WTC11 (cell line): Measurements from ENCODE around the gene SAA2.

Source experiments
- CREM ChIP-seq: sonication (generic); formaldehyde crosslinking; IDR thresholded peaks from 2 replicates; pipeline ENCODE4 v1.8.1; 2022; ENCODE audit warnings: mild to moderate bottlenecking, missing genetic modification reagents, moderate library complexity
- ETV6 ChIP-seq: sonication (generic); formaldehyde crosslinking; IDR thresholded peaks from 2 replicates; pipeline ENCODE4 v1.8.1; 2022; ENCODE audit warnings: mild to moderate bottlenecking, missing genetic modification reagents
- HMGA2 ChIP-seq: fragments of 250-450 bp; sonication (Bioruptor Pico); IDR thresholded peaks from 2 replicates; pipeline ENCODE4 v1.4.0; 2021; ENCODE audit warnings: mild to moderate bottlenecking, moderate library complexity
- NFYB ChIP-seq: sonication (generic); formaldehyde crosslinking; conservative IDR thresholded peaks from 2 replicates; pipeline ENCODE4 v1.8.0; 2022; ENCODE audit warnings: low read depth, missing genetic modification reagents
- NR2C2 ChIP-seq: sonication (generic); formaldehyde crosslinking; IDR thresholded peaks from 2 replicates; pipeline ENCODE4 v1.8.0; 2022; ENCODE audit warnings: mild to moderate bottlenecking, missing genetic modification reagents
- SMAD4 ChIP-seq: sonication (generic); formaldehyde crosslinking; IDR thresholded peaks from 2 replicates; pipeline ENCODE4 v1.8.0; 2022; ENCODE audit warnings: mild to moderate bottlenecking, missing genetic modification reagents
- TF ChIP-seq, protein P1 (sequence below): fragments of 200-600 bp; IDR thresholded peaks from 2 replicates; pipeline ENCODE4 v1.8.0; 2022; ENCODE audit warnings: antibody characterized with exemption
- TF ChIP-seq, protein P2 (sequence below): fragments of 250-450 bp; sonication (Bioruptor Pico); IDR thresholded peaks from 2 replicates; pipeline ENCODE4 v1.9.0; 2021; ENCODE audit warnings: mild to moderate bottlenecking
- TF ChIP-seq, protein P3 (sequence below): sonication (generic); formaldehyde crosslinking; IDR thresholded peaks from 2 replicates; pipeline ENCODE4 v1.8.0; 2022; ENCODE audit warnings: missing genetic modification reagents

GRCh38 chr11:18282626-18283025 lies 34.2 kb upstream of the SAA2 start:
- TF ChIP-seq HMGA2 (CRISPR knock-in tag) (no peak), SMAD4 (CRISPR knock-in tag) (no peak), NR2C2 (CRISPR knock-in tag) (no peak), CREM (CRISPR knock-in tag) (no peak), ETV6 (CRISPR knock-in tag) (no peak), NFYB (CRISPR knock-in tag) (no peak)
- TF ChIP-seq, protein P1, sequence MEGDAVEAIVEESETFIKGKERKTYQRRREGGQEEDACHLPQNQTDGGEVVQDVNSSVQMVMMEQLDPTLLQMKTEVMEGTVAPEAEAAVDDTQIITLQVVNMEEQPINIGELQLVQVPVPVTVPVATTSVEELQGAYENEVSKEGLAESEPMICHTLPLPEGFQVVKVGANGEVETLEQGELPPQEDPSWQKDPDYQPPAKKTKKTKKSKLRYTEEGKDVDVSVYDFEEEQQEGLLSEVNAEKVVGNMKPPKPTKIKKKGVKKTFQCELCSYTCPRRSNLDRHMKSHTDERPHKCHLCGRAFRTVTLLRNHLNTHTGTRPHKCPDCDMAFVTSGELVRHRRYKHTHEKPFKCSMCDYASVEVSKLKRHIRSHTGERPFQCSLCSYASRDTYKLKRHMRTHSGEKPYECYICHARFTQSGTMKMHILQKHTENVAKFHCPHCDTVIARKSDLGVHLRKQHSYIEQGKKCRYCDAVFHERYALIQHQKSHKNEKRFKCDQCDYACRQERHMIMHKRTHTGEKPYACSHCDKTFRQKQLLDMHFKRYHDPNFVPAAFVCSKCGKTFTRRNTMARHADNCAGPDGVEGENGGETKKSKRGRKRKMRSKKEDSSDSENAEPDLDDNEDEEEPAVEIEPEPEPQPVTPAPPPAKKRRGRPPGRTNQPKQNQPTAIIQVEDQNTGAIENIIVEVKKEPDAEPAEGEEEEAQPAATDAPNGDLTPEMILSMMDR: no peak
- TF ChIP-seq, protein P2, sequence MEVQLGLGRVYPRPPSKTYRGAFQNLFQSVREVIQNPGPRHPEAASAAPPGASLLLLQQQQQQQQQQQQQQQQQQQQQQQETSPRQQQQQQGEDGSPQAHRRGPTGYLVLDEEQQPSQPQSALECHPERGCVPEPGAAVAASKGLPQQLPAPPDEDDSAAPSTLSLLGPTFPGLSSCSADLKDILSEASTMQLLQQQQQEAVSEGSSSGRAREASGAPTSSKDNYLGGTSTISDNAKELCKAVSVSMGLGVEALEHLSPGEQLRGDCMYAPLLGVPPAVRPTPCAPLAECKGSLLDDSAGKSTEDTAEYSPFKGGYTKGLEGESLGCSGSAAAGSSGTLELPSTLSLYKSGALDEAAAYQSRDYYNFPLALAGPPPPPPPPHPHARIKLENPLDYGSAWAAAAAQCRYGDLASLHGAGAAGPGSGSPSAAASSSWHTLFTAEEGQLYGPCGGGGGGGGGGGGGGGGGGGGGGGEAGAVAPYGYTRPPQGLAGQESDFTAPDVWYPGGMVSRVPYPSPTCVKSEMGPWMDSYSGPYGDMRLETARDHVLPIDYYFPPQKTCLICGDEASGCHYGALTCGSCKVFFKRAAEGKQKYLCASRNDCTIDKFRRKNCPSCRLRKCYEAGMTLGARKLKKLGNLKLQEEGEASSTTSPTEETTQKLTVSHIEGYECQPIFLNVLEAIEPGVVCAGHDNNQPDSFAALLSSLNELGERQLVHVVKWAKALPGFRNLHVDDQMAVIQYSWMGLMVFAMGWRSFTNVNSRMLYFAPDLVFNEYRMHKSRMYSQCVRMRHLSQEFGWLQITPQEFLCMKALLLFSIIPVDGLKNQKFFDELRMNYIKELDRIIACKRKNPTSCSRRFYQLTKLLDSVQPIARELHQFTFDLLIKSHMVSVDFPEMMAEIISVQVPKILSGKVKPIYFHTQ (CRISPR knock-in tag): no peak
- TF ChIP-seq, protein P3, sequence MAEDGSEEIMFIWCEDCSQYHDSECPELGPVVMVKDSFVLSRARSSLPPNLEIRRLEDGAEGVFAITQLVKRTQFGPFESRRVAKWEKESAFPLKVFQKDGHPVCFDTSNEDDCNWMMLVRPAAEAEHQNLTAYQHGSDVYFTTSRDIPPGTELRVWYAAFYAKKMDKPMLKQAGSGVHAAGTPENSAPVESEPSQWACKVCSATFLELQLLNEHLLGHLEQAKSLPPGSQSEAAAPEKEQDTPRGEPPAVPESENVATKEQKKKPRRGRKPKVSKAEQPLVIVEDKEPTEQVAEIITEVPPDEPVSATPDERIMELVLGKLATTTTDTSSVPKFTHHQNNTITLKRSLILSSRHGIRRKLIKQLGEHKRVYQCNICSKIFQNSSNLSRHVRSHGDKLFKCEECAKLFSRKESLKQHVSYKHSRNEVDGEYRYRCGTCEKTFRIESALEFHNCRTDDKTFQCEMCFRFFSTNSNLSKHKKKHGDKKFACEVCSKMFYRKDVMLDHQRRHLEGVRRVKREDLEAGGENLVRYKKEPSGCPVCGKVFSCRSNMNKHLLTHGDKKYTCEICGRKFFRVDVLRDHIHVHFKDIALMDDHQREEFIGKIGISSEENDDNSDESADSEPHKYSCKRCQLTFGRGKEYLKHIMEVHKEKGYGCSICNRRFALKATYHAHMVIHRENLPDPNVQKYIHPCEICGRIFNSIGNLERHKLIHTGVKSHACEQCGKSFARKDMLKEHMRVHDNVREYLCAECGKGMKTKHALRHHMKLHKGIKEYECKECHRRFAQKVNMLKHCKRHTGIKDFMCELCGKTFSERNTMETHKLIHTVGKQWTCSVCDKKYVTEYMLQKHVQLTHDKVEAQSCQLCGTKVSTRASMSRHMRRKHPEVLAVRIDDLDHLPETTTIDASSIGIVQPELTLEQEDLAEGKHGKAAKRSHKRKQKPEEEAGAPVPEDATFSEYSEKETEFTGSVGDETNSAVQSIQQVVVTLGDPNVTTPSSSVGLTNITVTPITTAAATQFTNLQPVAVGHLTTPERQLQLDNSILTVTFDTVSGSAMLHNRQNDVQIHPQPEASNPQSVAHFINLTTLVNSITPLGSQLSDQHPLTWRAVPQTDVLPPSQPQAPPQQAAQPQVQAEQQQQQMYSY (CRISPR knock-in tag): no peak
